ENCODE measurements around the gene CSNK1D.
"Not testable (repeated sequence)": the region's sequence is repeated elsewhere in the genome, so short reads cannot be mapped to it uniquely, and the experiment has no call there.

CSNK1D gene

GRCh38 chr17:82258555-82258954 is 14.9 kb downstream of the CSNK1D start:
- ChIA-PET POLR2A (ENCODE audit: low non-redundant PET) (no interaction called here), CTCF (no interaction called here)
- DNase-seq (ENCODE audit: low spot score): no peak
- H3K27ac ChIP-seq: no peak overlapping the region
- TF ChIP-seq CTCF (conservative IDR thresholded peaks at IDR 0.05; ENCODE audit: low read depth): no peak

- no peak for TF ChIP-seq CTCF (conservative IDR thresholded peaks at IDR 0.05; ENCODE audit: low read depth)
- H3K27ac ChIP-seq: peak overlapping the region; percentile 64
- ChIA-PET CTCF (no interaction called here), POLR2A (ENCODE audit: low non-redundant PET) (no interaction called here)
- DNase-seq (ENCODE audit: low spot score): no peak
Measured at GRCh38 chr17:82257473-82257872, 16.0 kb downstream of the CSNK1D start.

- H3K27ac ChIP-seq: peak overlapping the region; percentile 61
- ChIA-PET POLR2A (ENCODE audit: low non-redundant PET) (no interaction called here), CTCF (interaction anchor here (0.8 kb wide), 1 partner anchor 10 kb away, joined by 3 read pairs; no protein-coding TSS in a partner anchor)
- DNase-seq (ENCODE audit: low spot score): no peak
- TF ChIP-seq CTCF (conservative IDR thresholded peaks at IDR 0.05; ENCODE audit: low read depth): no peak
Measured at GRCh38 chr17:82256242-82256885, 17.1 kb downstream of the CSNK1D start.

GRCh38 chr17:82255402-82255972 is 18.0 kb downstream of the CSNK1D start:
- ChIA-PET CTCF (interaction anchor here (0.6 to 0.8 kb wide), 2 partner anchors 9 to 46 kb away, joined by 3 read pairs; no protein-coding TSS in a partner anchor), POLR2A (ENCODE audit: low non-redundant PET) (no interaction called here)
- peak overlapping the region; percentile 61 for H3K27ac ChIP-seq
- TF ChIP-seq CTCF (conservative IDR thresholded peaks at IDR 0.05; ENCODE audit: low read depth): no peak
- DNase-seq (ENCODE audit: low spot score): no peak

- DNase-seq (ENCODE audit: low spot score); CTCF ChIA-PET; H3K27ac ChIP-seq; POLR2A ChIA-PET (ENCODE audit: low non-redundant PET): not testable (repeated sequence)
Measured at GRCh38 chr17:82254746-82255145, 18.8 kb downstream of the CSNK1D start.

- H3K27ac ChIP-seq; DNase-seq (ENCODE audit: low spot score); POLR2A ChIA-PET (ENCODE audit: low non-redundant PET): not testable (repeated sequence)
- CTCF ChIA-PET: interaction anchor here (0.6 kb wide), 1 partner anchor 69 kb away, joined by 3 read pairs; no protein-coding TSS in a partner anchor
Measured at GRCh38 chr17:82254096-82254495, 19.4 kb downstream of the CSNK1D start.

- ChIA-PET POLR2A (ENCODE audit: low non-redundant PET) (no interaction called here), CTCF (no interaction called here)
- DNase-seq (ENCODE audit: low spot score): no peak
Measured at GRCh38 chr17:82253179-82253544, 20.3 kb downstream of the CSNK1D start.

More at GRCh38 chr17:82253179-82253544, 20.3 kb downstream of the CSNK1D start:
- TF ChIP-seq CTCF (conservative IDR thresholded peaks at IDR 0.05; ENCODE audit: low read depth): no peak
- H3K27ac ChIP-seq: peak overlapping the region; percentile 99

All from RWPE1 (cell line).